ENCODE data around the gene FAAH2.

Gene FAAH2

DNA sequence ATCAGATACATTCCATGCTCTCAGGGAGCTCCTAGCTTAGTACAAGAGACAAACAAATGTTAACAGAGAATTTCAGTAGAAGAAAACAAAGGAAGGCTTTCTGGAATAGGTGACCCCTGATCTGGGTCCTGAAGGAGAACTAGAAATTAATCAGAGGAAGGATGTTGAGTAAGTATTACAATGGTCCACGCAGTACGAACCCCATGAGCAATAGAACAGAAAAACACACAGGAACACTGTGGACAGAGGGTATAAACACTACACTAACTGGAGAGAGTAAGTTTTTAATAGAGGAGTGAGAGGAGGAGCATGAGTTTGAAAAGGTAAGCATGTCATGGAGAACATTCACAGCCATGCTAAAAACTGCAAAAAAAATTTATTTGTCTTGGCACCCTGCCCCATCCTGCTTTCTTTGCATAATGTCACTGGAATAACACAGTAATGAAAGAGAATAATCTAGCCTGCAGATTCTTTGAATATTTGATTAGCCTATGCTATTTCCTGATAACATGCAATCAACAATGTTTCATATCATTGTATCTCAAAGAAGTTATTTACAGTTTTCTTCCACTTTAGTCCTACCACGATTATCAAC lies 165.0 kb downstream of the FAAH2 start:
- ATAC-seq (no peak), DNase-seq (no peak)
- no peak overlapping the region for H3K27ac Mint-ChIP-seq
- no peaks in the 10 kb centered on the region for H3K27me3 Mint-ChIP-seq
- no peak overlapping the region for H3K4me3 Mint-ChIP-seq
- no peaks in the 10 kb centered on the region for H3K4me1 Mint-ChIP-seq
- peaks cover 0 to 14% of the 10 kb centered on the region in 2 donors for H3K9me3 Mint-ChIP-seq

DNA sequence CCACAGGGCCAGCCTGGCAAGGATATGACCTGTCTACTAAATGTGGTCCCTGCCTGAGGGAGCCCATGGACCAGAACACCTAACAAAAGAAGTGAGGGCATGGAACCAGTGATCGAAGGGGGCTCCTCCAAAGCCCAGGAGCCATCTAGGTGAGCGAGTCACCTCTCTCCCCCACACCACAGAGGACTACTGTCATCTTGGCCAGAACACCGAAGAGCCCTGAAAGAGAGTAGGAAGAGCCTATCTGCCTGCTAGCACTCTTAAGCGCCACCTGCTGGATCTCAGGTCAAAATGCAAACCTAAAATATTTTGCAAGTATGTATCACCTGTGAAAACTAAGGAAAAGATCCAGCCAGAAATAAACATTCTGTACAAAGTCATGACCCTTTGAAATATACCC lies 167.4 kb downstream of the FAAH2 start:
- Mint-ChIP-seq H3K27ac (peak overlapping the region in 1 of 2 donors; percentile 27), H3K27me3 (no peaks in the 10 kb centered on the region), H3K4me3 (no peak overlapping the region), H3K9me3 (peaks cover 0 to 19% of the 10 kb centered on the region in 2 donors), H3K4me1 (no peaks in the 10 kb centered on the region)
- ATAC-seq (no peak), DNase-seq (no peak)

DNA sequence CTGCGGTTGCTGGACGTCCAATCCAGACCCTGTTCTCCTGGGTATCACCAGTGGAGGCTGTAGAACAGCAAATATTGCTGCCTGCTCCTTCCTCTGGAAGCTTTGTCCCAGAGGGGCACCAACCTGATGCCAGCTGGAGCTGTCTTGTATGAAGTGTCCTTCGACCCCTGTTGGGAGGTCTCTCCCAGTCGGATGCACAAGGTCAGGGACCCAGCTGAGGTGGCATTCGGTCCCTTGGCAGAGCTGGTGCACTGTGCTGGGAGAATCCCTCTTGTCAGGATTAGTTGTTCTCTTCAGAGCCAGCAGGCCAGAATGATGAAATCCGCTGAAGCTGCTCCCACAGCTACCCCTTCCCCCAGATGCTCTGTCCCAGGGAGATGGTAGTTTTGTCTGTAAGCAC lies 195.0 kb downstream of the FAAH2 start:
- Mint-ChIP-seq H3K27me3 (no peaks in the 10 kb centered on the region), H3K4me1 (no peaks in the 10 kb centered on the region), H3K9me3 (peaks cover 0 to 10% of the 10 kb centered on the region in 2 donors), H3K27ac (no peak overlapping the region), H3K4me3 (no peak overlapping the region)
- ATAC-seq: no peak
- DNase-seq: no peak

DNA sequence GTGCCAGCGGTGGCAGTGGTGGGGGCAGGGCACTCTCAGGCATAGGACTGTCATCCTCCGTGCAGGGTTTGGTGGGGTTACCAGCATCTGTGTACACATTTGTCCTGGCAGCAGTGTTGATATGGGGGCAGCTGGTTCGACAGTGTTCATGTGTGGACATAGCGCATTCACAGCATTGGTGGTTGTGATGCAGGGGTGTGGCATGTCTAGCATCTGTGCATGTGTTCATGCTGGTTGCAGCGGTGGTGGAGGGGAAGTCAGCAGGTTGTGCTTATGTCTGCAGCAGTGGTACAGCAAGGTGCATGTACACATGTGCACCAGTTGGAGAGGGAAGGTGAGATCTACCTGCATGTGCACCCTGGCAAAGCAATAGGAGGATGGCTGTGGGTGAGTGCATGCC lies 230.0 kb downstream of the FAAH2 start:
- Mint-ChIP-seq H3K27me3 (peaks cover 17% of the 10 kb centered on the region), H3K9me3 (no peaks in the 10 kb centered on the region), H3K27ac (no peak overlapping the region), H3K4me3 (no peak overlapping the region), H3K4me1 (no peaks in the 10 kb centered on the region)
- DNase-seq: no peak
- no peak for ATAC-seq

DNA sequence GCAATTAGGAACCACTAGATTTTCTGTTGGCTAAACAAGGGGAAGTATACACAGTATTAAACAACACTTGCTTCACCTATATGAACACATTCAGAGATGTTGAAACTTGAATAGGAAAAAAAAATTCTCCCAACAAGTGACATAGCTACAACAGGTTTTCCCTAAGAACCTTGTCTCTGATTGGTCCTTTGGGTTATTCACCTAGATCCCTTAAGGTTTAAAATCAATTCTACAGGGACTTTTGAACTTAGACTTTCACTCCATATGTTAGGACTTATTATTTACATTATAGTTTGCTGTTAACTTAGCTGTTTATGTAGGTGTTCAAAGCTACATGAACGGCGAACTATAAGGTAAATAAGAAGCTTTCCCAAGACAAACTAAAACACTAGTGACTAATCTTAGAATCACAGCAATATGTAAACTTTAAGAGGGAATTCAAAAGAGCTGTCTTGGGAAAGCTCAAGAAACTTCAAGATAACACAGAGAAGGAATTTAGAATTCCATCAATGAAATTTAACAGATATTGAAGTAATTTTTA lies 233.1 kb downstream of the FAAH2 start:
- DNase-seq (no peak), ATAC-seq (no peak)
- Mint-ChIP-seq H3K27ac (no peak overlapping the region), H3K4me3 (no peak overlapping the region), H3K4me1 (no peaks in the 10 kb centered on the region), H3K9me3 (no peaks in the 10 kb centered on the region), H3K27me3 (peaks cover 8% of the 10 kb centered on the region)

DNA sequence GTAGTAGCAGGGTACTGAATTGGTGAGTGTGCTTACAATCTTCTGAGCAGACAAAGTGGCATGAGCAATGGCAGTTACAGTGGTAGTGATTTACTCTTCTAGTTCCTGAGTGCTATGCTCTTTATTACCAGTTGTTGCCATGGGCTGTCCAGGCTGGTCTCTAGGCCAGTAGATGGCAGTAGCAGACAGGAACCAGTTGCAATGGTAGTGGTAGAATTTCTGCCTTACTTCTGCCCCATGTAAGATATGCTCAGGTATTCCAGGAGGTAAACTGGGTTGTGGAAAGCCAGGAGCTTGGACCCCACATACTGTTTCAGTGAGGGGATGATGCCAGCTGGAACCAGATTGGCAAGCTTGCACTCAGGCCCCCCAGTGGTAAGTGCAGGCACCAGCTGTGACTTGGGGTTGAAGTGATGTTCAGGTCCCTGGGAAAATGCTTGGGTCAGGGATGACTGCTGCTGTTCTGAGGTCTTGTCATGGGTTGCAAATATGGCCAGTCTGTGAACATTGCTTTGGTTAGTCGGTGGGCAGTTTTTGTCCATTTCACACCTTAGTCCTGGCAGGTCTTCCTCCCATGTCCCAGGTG lies 242.3 kb downstream of the FAAH2 start:
- Mint-ChIP-seq H3K9me3 (peaks cover 0 to 5% of the 10 kb centered on the region in 2 donors), H3K27me3 (no peaks in the 10 kb centered on the region), H3K27ac (no peak overlapping the region), H3K4me3 (no peak overlapping the region), H3K4me1 (no peaks in the 10 kb centered on the region)
- no peak for DNase-seq
- peak; percentile 55 for ATAC-seq

Data from stimulated activated naive CD8-positive, alpha-beta T cell treated with anti-CD3 and anti-CD28 coated beads, Interleukin-15, amount 100 ng/mL, for 72 hours (primary cell).